OCI-LY3 (cell line): ENCODE measurements around the gene EGFL7.

Source experiments
- EZH2phosphoT487 ChIP-seq: fragments of 200-600 bp; shearing (Covaris generic); IDR thresholded peaks from 2 replicates; pipeline ENCODE4 v1.6.1; 2018; ENCODE audit warnings: antibody characterized with exemption, mixed run types, low read depth
- TF ChIP-seq, protein P1 (sequence below): fragments of 200-600, 300-600 bp; sonication (generic); IDR thresholded peaks from 2 replicates; pipeline ENCODE4 v1.5.1; 2014; ENCODE audit warnings: antibody characterized with exemption, low read length, low read depth

DNA sequence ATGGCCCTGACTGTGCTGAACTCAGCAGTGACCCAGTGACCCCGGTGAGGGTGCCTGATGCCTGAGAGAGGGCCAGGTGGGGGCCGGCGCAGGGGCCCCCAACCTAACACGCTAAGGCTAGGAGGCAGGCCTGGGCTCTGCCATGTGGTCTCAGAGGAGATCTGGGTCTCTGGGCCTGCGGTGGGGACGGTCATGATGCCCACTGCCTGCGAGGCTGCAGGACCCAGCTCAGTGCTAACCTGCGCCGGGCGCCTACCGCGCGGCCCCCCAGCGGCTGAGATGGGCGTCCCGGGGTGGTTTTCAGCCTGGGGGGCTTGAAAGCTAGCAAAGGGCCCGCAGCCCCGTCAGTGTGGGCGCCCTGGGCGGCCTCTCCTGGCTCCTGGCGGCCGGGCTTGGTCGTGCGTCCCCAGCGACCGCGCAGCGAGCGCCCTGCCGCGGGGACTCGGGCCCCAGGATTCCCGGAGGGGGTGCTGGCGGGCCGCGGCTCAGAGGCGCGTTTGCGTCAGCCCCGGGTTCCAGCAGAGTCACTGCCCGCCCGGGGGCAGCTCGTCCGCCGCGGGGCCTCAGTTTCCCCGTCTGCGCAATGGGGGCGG is 2.5 kb downstream of the EGFL7 start:
- TF ChIP-seq, protein P1, sequence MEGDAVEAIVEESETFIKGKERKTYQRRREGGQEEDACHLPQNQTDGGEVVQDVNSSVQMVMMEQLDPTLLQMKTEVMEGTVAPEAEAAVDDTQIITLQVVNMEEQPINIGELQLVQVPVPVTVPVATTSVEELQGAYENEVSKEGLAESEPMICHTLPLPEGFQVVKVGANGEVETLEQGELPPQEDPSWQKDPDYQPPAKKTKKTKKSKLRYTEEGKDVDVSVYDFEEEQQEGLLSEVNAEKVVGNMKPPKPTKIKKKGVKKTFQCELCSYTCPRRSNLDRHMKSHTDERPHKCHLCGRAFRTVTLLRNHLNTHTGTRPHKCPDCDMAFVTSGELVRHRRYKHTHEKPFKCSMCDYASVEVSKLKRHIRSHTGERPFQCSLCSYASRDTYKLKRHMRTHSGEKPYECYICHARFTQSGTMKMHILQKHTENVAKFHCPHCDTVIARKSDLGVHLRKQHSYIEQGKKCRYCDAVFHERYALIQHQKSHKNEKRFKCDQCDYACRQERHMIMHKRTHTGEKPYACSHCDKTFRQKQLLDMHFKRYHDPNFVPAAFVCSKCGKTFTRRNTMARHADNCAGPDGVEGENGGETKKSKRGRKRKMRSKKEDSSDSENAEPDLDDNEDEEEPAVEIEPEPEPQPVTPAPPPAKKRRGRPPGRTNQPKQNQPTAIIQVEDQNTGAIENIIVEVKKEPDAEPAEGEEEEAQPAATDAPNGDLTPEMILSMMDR, result no peak
- TF ChIP-seq EZH2phosphoT487, result no peak
